NB4 (cell line): ENCODE results near the gene ECSIT.

Experiments used
- CTCF ChIP-seq: IDR thresholded peaks from one replicate; pipeline ENCODE4 v1.5.1; 2012; ENCODE audit warnings: low read depth, low read length
- MYC ChIP-seq: IDR thresholded peaks from 2 replicates; pipeline ENCODE4 v1.6.1; 2011; ENCODE audit warnings: low read depth, low read length
- POLR2A ChIP-seq: IDR thresholded peaks from 2 replicates; pipeline ENCODE4 v1.6.1; 2011; ENCODE audit warnings: mild to moderate bottlenecking; ENCODE audit not compliant: insufficient read length; ENCODE audit errors: extremely low read depth

- TF ChIP-seq POLR2A (no peak), CTCF (no peak), MYC (no peak)
These were observed 33.5 kb downstream of the ECSIT start for GRCh38 chr19:11495481-11495880.
